Measurements from ENCODE around the gene PIP5K1B. TPM values are rescaled to one million over a fixed set of nuclear protein-coding genes. Genes with fewer than 3 reads are reported as not detected.

PIP5K1B gene
- total and polyA plus RNA-seq, 5 donors, result 37.8 to 81.5 (median 67.9) TPM

DNA sequence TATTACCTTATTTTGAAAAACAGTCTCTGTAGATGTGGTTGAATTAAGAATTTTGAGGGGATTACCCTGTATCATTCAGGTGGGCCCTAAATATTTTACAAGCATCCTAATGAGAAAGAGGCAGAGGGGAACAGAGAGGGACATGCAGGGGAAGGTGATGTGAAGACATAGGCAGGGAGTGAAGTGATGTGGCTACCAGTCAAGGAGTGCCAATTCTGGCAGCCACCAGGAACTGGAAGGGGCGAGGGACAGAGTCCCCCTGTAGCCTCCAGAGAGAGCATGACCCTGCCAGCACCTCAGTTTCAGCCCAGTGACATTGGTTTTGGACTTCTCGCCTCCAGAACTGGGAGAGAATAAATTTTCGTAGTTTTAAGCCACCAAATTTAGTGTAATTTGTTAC lies 44.1 kb downstream of the PIP5K1B start:
- no peaks in the 10 kb centered on the region for H3K27me3 ChIP-seq (ENCODE audit: control insufficient read depth, insufficient read depth)
- H3K9me3 ChIP-seq (ENCODE audit: control insufficient read depth, low read length), result no peaks in the 10 kb centered on the region
- no peak for DNase-seq
- ATAC-seq, result no peak
- no peak overlapping the region for H3K27ac ChIP-seq (ENCODE audit: low read length)
- peaks cover 7% of the 10 kb centered on the region for H3K4me1 ChIP-seq (ENCODE audit: control insufficient read depth, insufficient read depth, low read length)
- H3K4me3 ChIP-seq (ENCODE audit: low read length), result no peak overlapping the region
- intact Hi-C loops (cut with DNase I), result no loop called here
- 67% methylated on average over 3 of the region's 3 CpGs for WGBS

DNA sequence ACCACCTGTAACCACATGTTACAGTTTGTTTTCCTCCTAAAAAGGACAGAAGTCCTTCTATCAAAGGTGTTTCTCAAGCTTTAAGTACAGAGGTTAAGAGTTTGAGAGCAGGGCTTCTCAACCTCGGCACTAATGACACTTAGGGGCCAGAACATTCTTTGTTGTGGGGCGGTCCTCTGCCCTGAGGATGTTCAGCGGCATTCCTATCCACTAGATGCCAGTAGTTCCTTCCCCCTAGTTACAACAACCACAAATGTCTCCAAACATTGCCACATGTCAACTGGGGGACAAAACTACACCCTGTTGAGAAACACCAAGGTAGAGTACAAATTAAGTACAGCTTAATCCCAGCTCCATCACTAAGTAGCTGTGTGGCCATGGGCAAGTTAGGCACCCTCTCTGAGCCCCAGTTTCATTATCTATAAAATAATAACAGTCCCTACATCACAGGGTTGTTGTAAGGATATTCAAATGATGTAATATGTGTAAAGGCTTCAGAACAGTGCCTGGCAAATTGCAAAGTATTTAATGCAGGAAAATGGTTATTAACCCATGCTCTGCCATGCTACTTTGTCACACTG lies 44.6 kb downstream of the PIP5K1B start:
- Histone ChIP-seq H3K27ac (ENCODE audit: low read length) (no peak overlapping the region), H3K4me3 (ENCODE audit: low read length) (no peak overlapping the region), H3K27me3 (ENCODE audit: control insufficient read depth, insufficient read depth) (no peaks in the 10 kb centered on the region), H3K4me1 (ENCODE audit: control insufficient read depth, insufficient read depth, low read length) (peaks cover 7% of the 10 kb centered on the region), H3K9me3 (ENCODE audit: control insufficient read depth, low read length) (no peaks in the 10 kb centered on the region)
- intact Hi-C loops (cut with DNase I), result no loop called here
- peak; percentile 41 to 42 for ATAC-seq
- no peak for DNase-seq
- WGBS, result 47% methylated on average over 3 of the region's 3 CpGs

DNA sequence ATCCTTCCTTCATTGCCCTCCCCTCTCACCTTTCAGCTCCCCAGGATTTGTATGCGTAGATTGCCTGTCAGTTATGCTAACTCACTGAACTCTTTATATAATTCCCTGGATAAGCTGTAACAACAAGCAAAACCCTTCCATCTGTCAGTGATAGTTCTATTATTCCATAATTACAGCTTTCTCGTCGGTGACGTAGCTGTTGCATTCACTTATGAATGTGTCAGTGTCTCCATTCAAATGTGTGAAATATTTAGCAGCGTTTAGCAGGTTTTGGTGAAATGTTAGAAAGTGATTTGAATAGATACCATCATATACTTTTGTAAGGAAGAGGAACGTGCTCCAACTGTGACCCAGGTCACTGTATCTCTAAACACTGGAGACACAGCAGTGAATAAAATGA lies 45.2 kb downstream of the PIP5K1B start:
- Histone ChIP-seq H3K27me3 (ENCODE audit: control insufficient read depth, insufficient read depth) (no peaks in the 10 kb centered on the region), H3K27ac (ENCODE audit: low read length) (no peak overlapping the region), H3K9me3 (ENCODE audit: control insufficient read depth, low read length) (no peaks in the 10 kb centered on the region), H3K4me3 (ENCODE audit: low read length) (no peak overlapping the region), H3K4me1 (ENCODE audit: control insufficient read depth, insufficient read depth, low read length) (peaks cover 6% of the 10 kb centered on the region)
- intact Hi-C loops (cut with DNase I), result no loop called here
- no peak for DNase-seq
- 40% methylated on average over 6 of the region's 6 CpGs for WGBS
- ATAC-seq, result no peak

DNA sequence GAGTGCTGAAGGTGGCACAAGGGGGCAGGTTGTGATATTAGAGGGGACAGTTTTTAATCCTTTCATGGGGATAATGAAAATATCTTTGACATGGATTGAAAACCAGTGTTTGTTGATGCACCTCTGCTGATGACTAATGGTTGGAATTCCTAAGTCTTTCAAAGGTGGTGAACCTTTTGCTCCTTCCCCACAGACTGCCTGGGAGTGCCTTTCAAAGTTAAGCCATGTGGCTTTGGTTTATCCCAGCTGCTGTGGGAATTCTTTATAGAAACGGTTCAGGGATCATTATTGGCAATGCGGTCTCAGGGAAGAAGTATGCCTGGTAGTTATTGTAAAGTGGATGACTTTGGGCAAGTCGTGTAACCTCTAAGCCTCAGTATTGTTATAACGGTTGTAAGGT lies 45.7 kb downstream of the PIP5K1B start:
- ATAC-seq (no peak), DNase-seq (no peak)
- Histone ChIP-seq H3K27me3 (ENCODE audit: control insufficient read depth, insufficient read depth) (no peaks in the 10 kb centered on the region), H3K9me3 (ENCODE audit: control insufficient read depth, low read length) (no peaks in the 10 kb centered on the region), H3K27ac (ENCODE audit: low read length) (no peak overlapping the region), H3K4me1 (ENCODE audit: control insufficient read depth, insufficient read depth, low read length) (peaks cover 8% of the 10 kb centered on the region), H3K4me3 (ENCODE audit: low read length) (no peak overlapping the region)
- 66% methylated on average over 4 of the region's 4 CpGs for WGBS
- intact Hi-C loops (cut with DNase I), result no loop called here

DNA sequence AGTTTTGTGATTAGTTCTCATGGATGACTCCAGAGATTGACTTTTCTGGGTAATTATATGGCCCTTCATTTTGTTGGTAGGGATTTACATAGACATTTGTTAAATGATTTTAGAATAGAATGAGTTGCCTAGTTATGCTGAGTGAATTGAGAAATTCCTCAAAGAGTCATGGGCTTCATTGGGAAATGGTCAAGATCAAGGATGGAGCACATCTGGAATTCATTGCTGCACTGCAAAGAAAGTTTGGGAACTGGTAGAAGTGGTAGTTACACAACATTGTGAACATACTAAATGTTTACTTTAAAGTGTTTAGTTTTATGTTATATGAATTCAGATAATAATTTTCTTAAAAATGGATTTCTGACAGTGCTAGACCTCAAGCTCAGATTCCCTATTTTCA lies 46.5 kb downstream of the PIP5K1B start:
- intact Hi-C loops (cut with DNase I), result no loop called here
- no peak overlapping the region for H3K27ac ChIP-seq (ENCODE audit: low read length)
- no peak for ATAC-seq
- H3K9me3 ChIP-seq (ENCODE audit: control insufficient read depth, low read length), result no peaks in the 10 kb centered on the region
- no peak for DNase-seq
- H3K4me1 ChIP-seq (ENCODE audit: control insufficient read depth, insufficient read depth, low read length), result peaks cover 7% of the 10 kb centered on the region
- H3K27me3 ChIP-seq (ENCODE audit: control insufficient read depth, insufficient read depth), result no peaks in the 10 kb centered on the region
- no peak overlapping the region for H3K4me3 ChIP-seq (ENCODE audit: low read length)

DNA sequence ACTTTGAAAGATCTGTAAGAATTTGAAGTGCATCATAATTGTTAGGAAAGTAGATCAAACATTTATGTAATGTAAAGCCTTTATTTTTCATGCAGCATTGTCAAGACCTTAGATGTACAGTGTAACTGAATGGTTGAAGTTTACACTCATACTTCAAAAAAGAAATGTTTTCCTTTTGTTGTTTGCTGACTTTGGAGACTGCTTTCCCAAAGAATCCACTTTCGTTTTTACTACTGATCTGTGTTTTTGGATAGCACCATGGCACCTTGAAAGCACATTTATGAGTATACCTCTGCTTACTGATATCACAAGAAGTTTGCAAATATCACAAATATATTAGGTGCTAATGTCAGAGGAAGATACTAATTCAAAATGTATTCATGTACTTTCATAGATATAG lies 50.0 kb downstream of the PIP5K1B start:
- WGBS, result 52% methylated on average over 1 of the region's 1 CpG
- no peaks in the 10 kb centered on the region for H3K27me3 ChIP-seq (ENCODE audit: control insufficient read depth, insufficient read depth)
- no peak overlapping the region for H3K27ac ChIP-seq (ENCODE audit: low read length)
- ATAC-seq, result no peak
- no peak for DNase-seq
- peaks cover 2% of the 10 kb centered on the region for H3K4me1 ChIP-seq (ENCODE audit: control insufficient read depth, insufficient read depth, low read length)
- H3K9me3 ChIP-seq (ENCODE audit: control insufficient read depth, low read length), result no peaks in the 10 kb centered on the region
- H3K4me3 ChIP-seq (ENCODE audit: low read length), result no peak overlapping the region
- intact Hi-C loops (cut with DNase I), result no loop called here

DNA sequence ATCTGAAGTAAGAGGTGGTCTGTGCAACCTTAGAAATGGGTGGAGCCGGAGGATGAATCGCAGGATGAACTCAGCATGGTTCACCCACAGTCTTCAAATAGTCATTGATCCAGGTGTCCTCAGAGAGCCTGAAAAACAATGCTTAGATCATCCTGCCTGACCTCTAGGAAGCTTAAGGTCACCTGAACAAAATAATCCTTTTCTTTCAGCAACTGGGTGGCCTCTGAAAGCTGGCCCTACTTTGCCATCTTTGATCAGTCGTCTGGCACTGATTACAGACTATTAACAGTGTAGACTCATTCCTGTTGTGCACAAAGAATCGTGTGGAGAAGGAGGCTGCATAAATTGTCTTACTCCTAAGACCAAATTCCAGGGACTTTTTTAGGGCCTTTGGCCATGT lies 50.7 kb downstream of the PIP5K1B start:
- DNase-seq (no peak), ATAC-seq (no peak)
- Histone ChIP-seq H3K27ac (ENCODE audit: low read length) (no peak overlapping the region), H3K9me3 (ENCODE audit: control insufficient read depth, low read length) (no peaks in the 10 kb centered on the region), H3K4me1 (ENCODE audit: control insufficient read depth, insufficient read depth, low read length) (peaks cover 2% of the 10 kb centered on the region), H3K4me3 (ENCODE audit: low read length) (no peak overlapping the region), H3K27me3 (ENCODE audit: control insufficient read depth, insufficient read depth) (no peaks in the 10 kb centered on the region)
- intact Hi-C loops (cut with DNase I), result no loop called here
- 63% methylated on average over 4 of the region's 4 CpGs for WGBS

DNA sequence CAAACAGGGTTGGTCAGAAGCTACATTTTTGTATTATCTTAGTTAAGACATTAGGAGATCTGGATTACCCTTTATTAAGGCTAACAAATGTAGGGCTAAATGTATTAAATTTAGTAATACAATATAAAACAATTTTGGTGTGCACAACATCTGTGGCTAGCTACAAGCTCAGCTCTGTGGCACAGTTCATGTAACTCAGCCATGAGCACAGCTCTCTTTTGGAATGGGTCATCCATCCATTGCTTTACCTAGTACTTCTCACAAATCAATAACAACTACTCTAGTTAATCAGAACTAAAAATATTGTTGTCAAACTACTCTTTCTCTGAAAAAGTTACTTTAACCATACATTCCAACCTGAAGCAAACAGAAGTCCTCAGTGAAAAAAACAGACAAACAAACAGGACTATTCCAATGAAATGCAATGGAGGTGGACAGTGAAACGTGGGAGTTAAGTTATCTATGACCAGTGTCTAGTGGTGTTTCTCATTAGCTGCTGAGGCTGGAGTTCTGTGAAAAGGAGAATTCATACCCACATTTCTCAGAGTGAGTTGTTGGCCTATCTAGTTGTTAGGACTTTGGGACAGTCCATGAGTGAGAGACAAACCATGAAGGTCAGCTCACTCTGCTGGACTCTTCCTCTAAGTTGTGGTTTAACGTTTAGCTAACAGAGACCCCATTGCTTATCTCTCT lies 55.1 kb downstream of the PIP5K1B start:
- ATAC-seq (no peak), DNase-seq (no peak)
- Histone ChIP-seq H3K27me3 (ENCODE audit: control insufficient read depth, insufficient read depth) (no peaks in the 10 kb centered on the region), H3K4me1 (ENCODE audit: control insufficient read depth, insufficient read depth, low read length) (peaks cover 2% of the 10 kb centered on the region), H3K9me3 (ENCODE audit: control insufficient read depth, low read length) (no peaks in the 10 kb centered on the region), H3K27ac (ENCODE audit: low read length) (no peak overlapping the region), H3K4me3 (ENCODE audit: low read length) (no peak overlapping the region)
- WGBS, result 55% methylated on average over 2 of the region's 2 CpGs
- intact Hi-C loops (cut with DNase I), result no loop called here

DNA sequence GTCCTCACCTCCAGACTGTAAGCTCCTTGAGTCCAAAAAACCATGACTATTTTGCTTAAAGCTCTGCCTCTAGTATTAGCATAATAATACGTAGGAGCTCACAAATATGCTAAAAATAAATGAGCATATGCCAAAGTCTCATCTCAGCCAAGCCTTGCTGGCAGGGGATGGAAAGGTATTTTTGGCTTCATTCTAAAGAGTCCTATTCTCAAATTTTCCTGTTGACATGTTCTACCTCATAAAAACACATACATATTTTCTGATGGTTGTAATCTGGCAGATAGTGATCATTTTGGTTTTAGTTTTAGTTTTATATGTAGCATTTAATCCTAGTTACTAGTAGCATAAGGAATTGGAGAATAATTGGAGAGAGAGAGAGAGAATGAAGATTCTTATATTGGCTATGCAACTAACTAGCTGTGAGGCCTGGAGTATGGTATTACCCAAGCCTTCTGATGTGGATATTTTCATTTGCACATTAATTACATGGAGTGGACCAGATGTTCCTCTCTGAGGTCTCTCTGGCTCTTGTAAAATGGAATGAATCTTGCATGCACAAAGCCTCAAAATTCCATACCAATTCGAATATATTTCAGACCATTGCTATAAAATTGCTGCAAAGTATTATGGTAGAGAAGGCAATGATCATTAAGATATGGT lies 55.8 kb downstream of the PIP5K1B start:
- Histone ChIP-seq H3K27ac (ENCODE audit: low read length) (no peak overlapping the region), H3K9me3 (ENCODE audit: control insufficient read depth, low read length) (no peaks in the 10 kb centered on the region), H3K4me3 (ENCODE audit: low read length) (no peak overlapping the region), H3K27me3 (ENCODE audit: control insufficient read depth, insufficient read depth) (no peaks in the 10 kb centered on the region), H3K4me1 (ENCODE audit: control insufficient read depth, insufficient read depth, low read length) (peaks cover under 1% of the 10 kb centered on the region)
- intact Hi-C loops (cut with DNase I), result no loop called here
- ATAC-seq (no peak), DNase-seq (no peak)
- 44% methylated on average over 2 of the region's 2 CpGs for WGBS

DNA sequence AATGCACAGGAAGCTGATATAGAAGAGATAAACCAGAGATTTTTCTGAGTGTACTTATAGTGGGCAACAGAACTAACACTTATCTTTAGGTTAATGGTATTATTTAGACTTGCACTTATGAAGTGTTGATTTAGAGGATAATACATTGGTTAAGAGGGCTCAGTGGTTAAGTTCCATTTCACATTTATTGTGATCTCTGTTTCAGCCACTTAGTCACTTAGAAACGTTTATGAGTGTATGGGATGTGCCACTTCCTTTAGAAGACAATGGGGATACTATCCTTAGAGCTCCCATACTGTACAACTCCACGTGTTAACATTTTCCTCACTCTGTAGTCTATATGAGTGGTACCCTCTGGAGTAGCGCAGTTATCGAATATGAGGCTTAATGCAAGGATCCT lies 57.5 kb downstream of the PIP5K1B start:
- no peak overlapping the region for H3K27ac ChIP-seq (ENCODE audit: low read length)
- ATAC-seq (no peak), DNase-seq (no peak)
- no peaks in the 10 kb centered on the region for H3K4me1 ChIP-seq (ENCODE audit: control insufficient read depth, insufficient read depth, low read length)
- H3K27me3 ChIP-seq (ENCODE audit: control insufficient read depth, insufficient read depth), result no peaks in the 10 kb centered on the region
- H3K9me3 ChIP-seq (ENCODE audit: control insufficient read depth, low read length), result no peaks in the 10 kb centered on the region
- WGBS, result 61% methylated on average over 4 of the region's 4 CpGs
- no peak overlapping the region for H3K4me3 ChIP-seq (ENCODE audit: low read length)
- intact Hi-C loops (cut with DNase I), result no loop called here

DNA sequence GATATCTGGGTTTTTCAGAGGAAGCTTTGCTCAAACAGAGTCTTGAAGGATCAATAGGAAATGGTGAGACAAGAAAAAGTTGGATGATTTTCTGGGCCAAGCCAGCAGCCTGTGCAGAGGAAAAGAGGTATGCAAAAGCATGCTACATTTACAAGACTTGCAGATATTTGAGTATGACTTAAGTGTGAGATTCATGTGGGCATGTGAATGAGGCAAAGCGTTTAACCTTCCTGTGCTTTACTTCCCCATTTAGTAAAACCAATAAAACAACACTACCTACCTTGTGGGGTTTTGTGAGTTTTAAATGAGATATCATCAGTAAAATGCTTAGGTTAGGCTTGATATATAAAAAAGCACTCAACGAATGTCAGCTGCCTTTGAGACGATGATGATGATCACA lies 58.1 kb downstream of the PIP5K1B start:
- intact Hi-C loops (cut with DNase I), result no loop called here
- no peak for ATAC-seq
- 86% methylated on average over 3 of the region's 3 CpGs for WGBS

More for the DNA sequence above, 58.1 kb downstream of the PIP5K1B start:
- DNase-seq, result no peak
- Histone ChIP-seq H3K27me3 (ENCODE audit: control insufficient read depth, insufficient read depth) (no peaks in the 10 kb centered on the region), H3K27ac (ENCODE audit: low read length) (no peak overlapping the region), H3K4me3 (ENCODE audit: low read length) (no peak overlapping the region), H3K4me1 (ENCODE audit: control insufficient read depth, insufficient read depth, low read length) (no peaks in the 10 kb centered on the region), H3K9me3 (ENCODE audit: control insufficient read depth, low read length) (no peaks in the 10 kb centered on the region)
